PC-3 (cell line): ENCODE measurements around the gene ATG5. TPM values are rescaled to one million over a fixed set of nuclear protein-coding genes. Genes with fewer than 3 reads are reported as not detected.

Experiments
- ATAC-seq: fragments of 200-7000 bp; cut with Tn5 transposase; 2 replicates; pipeline ENCODE4 v1.9.1; 2020; ENCODE audit warnings: mild to moderate bottlenecking, moderate library complexity
- BruUV-seq: library from RNA; stranded (reverse); fragments of 400-500 nt; replicated peaks from 2 replicates; lab custom pipeline; 2021; lab: Mats Ljungman, UMichigan
- CTCF ChIA-PET: fragments of 300-600 bp; sonication (Branson Sonifier 250); formaldehyde crosslinking; loops from one replicate; lab custom pipeline; 2022; ENCODE audit warnings: antibody characterized with exemption; lab: Charles Lee
- POLR2A ChIA-PET: fragments of 300-600 bp; sonication (Branson Sonifier 250); formaldehyde crosslinking; loops from one replicate; lab custom pipeline; 2022; ENCODE audit warnings: antibody characterized with exemption; ENCODE audit not compliant: unreplicated experiment; lab: Charles Lee
- DNase-seq: peaks from one replicate; pipeline ENCODE4 v3.0.0-alpha.2; 2015
- H2AFZ ChIP-seq: fragments of 300-600 bp; sonication (generic); 2 replicates; pipeline ENCODE4 v1.6.0; 2016; ENCODE audit warnings: antibody characterized with exemption, low read length
- H3F3A ChIP-seq: fragments of 300-600 bp; sonication (generic); one replicate; pipeline ENCODE4 v1.6.0; 2017; ENCODE audit warnings: antibody characterized with exemption, low read length, control low read depth, mild to moderate bottlenecking; ENCODE audit not compliant: unreplicated experiment
- H3K27ac ChIP-seq: fragments of 300-600 bp; sonication (generic); 2 replicates; pipeline ENCODE4 v1.5.1; 2016; ENCODE audit warnings: mild to moderate bottlenecking, low read length
- H3K27me3 ChIP-seq: fragments of 300-600 bp; sonication (generic); 2 replicates; pipeline ENCODE4 v1.6.1; 2016; ENCODE audit warnings: low read length, mixed read lengths
- H3K36me3 ChIP-seq: fragments of 300-600 bp; sonication (generic); 2 replicates; pipeline ENCODE4 v1.6.1; 2016; ENCODE audit warnings: low read depth, mixed run types, low read length, mixed read lengths
- H3K4me1 ChIP-seq: fragments of 300-600 bp; sonication (generic); 2 replicates; pipeline ENCODE4 v1.5.1; 2016; ENCODE audit warnings: low read length; ENCODE audit not compliant: insufficient read depth
- H3K4me2 ChIP-seq: fragments of 300-600 bp; sonication (generic); 2 replicates; pipeline ENCODE4 v1.6.0; 2016; ENCODE audit warnings: low read length
- H3K4me3 ChIP-seq: fragments of 300-600 bp; sonication (generic); 2 replicates; pipeline ENCODE4 v1.5.1; 2016; ENCODE audit warnings: mild to moderate bottlenecking, low read length, mixed read lengths
- H3K79me2 ChIP-seq: fragments of 300-600 bp; sonication (generic); 2 replicates; pipeline ENCODE4 v1.6.1; 2017; ENCODE audit warnings: low read length, mixed read lengths
- H3K9ac ChIP-seq: fragments of 300-600 bp; sonication (generic); 2 replicates; pipeline ENCODE4 v1.6.0; 2016; ENCODE audit warnings: mild to moderate bottlenecking, low read length
- H3K9me2 ChIP-seq: fragments of 300-600 bp; sonication (generic); replicated peaks from 2 replicates; pipeline ENCODE4 v1.6.1; 2016; ENCODE audit warnings: mixed run types, low read length, mixed read lengths
- H3K9me3 ChIP-seq: fragments of 300-600 bp; sonication (generic); 2 replicates; pipeline ENCODE4 v1.6.1; 2016; ENCODE audit warnings: low read length, mixed read lengths
- H4K20me1 ChIP-seq: fragments of 300-600 bp; sonication (generic); 2 replicates; pipeline ENCODE4 v1.6.1; 2016; ENCODE audit warnings: low read length, mixed read lengths
- CTCF ChIP-seq: fragments of 300-600 bp; sonication (generic); conservative IDR thresholded peaks from 2 replicates; pipeline ENCODE4 v1.5.1; 2017; ENCODE audit warnings: antibody characterized with exemption, low read depth, mild to moderate bottlenecking, low read length
- EZH2 ChIP-seq: fragments of 300-600 bp; sonication (generic); IDR thresholded peaks from one replicate; pipeline ENCODE4 v1.6.1; 2017; ENCODE audit warnings: antibody characterized with exemption, mild to moderate bottlenecking, low read length; ENCODE audit not compliant: unreplicated experiment
- EZH2phosphoT487 ChIP-seq: fragments of 300-600 bp; sonication (generic); IDR thresholded peaks from 2 replicates; pipeline ENCODE4 v1.6.1; 2018; ENCODE audit warnings: mild to moderate bottlenecking, antibody characterized with exemption, low read length, borderline replicate concordance
- intact Hi-C: fragments of 100-400 bp; cut with micrococcal nuclease; formaldehyde crosslinking; loops from 2 replicates; pipeline ENCODE4 v1.9.0; 2023
- total RNA-seq: library from RNA; depleted of rRNA; stranded (reverse); fragments of >200 nt; gene quantifications from 2 replicates; pipeline ENCODE4 v1.2.3, GENCODE V29; 2014

The ATG5 gene
- total RNA-seq, 1 experiment from 2014 or later: 38.8 TPM

- no peak overlapping the region for H3K9ac ChIP-seq
- no peaks in the 10 kb centered on the region for H3K27me3 ChIP-seq
- ATAC-seq (no peak), DNase-seq (no peak)
- H4K20me1 ChIP-seq: no peaks in the 10 kb centered on the region
- no peaks in the 10 kb centered on the region for H3K9me3 ChIP-seq
- H2AFZ ChIP-seq: no peak overlapping the region
- H3K27ac ChIP-seq: no peak overlapping the region
- no TSS peak for BruUV-seq
- peaks cover 15% of the 10 kb centered on the region for H3K4me1 ChIP-seq
- CTCF ChIA-PET: no interaction called here
- H3K9me2 ChIP-seq: no peaks in the 10 kb centered on the region
- TF ChIP-seq EZH2phosphoT487: no peak
- no peak for TF ChIP-seq EZH2
- no peak for TF ChIP-seq CTCF
- H3F3A ChIP-seq: no peaks in the 10 kb centered on the region
- no peak overlapping the region for H3K4me3 ChIP-seq
- intact Hi-C loops: no loop called here
- POLR2A ChIA-PET: no interaction called here
- no peaks in the 10 kb centered on the region for H3K79me2 ChIP-seq
- no peaks in the 10 kb centered on the region for H3K36me3 ChIP-seq
- H3K4me2 ChIP-seq: no peak overlapping the region
Measured at GRCh38 chr6:106158816-106159215, 166.7 kb downstream of the ATG5 start.

- H3K9me2 ChIP-seq: no peaks in the 10 kb centered on the region
- POLR2A ChIA-PET: no interaction called here
- ATAC-seq (no peak), DNase-seq (no peak)
- TF ChIP-seq CTCF (no peak), EZH2phosphoT487 (no peak), EZH2 (no peak)
- no peaks in the 10 kb centered on the region for H4K20me1 ChIP-seq
- peaks cover 15% of the 10 kb centered on the region for H3K4me1 ChIP-seq
- H3K36me3 ChIP-seq: no peaks in the 10 kb centered on the region
- BruUV-seq: no TSS peak
- no peaks in the 10 kb centered on the region for H3K79me2 ChIP-seq
- H3K9me3 ChIP-seq: no peaks in the 10 kb centered on the region
- CTCF ChIA-PET: no interaction called here
- no peak overlapping the region for H3K4me2 ChIP-seq
- intact Hi-C loops: no loop called here
- no peak overlapping the region for H3K4me3 ChIP-seq
- no peak overlapping the region for H3K9ac ChIP-seq
- H3K27me3 ChIP-seq: no peaks in the 10 kb centered on the region
- no peak overlapping the region for H2AFZ ChIP-seq
- no peak overlapping the region for H3K27ac ChIP-seq
- H3F3A ChIP-seq: no peaks in the 10 kb centered on the region
Measured at GRCh38 chr6:106156863-106157262, 168.7 kb downstream of the ATG5 start.

- Histone ChIP-seq H3K36me3 (no peaks in the 10 kb centered on the region), H3K9me2 (no peaks in the 10 kb centered on the region), H3K27ac (no peak overlapping the region), H3F3A (no peaks in the 10 kb centered on the region), H2AFZ (no peak overlapping the region), H3K4me1 (peaks cover 15% of the 10 kb centered on the region), H3K27me3 (no peaks in the 10 kb centered on the region), H3K9me3 (no peaks in the 10 kb centered on the region), H3K4me3 (no peak overlapping the region), H3K4me2 (no peak overlapping the region), H3K79me2 (no peaks in the 10 kb centered on the region), H3K9ac (no peak overlapping the region), H4K20me1 (no peaks in the 10 kb centered on the region)
- intact Hi-C loops: no loop called here
- BruUV-seq: no TSS peak
- no peak for TF ChIP-seq EZH2
- TF ChIP-seq EZH2phosphoT487: no peak
- no peak for TF ChIP-seq CTCF
- ATAC-seq (no peak), DNase-seq (no peak)
- ChIA-PET CTCF (no interaction called here), POLR2A (no interaction called here)
Measured at GRCh38 chr6:106156413-106156812, 169.1 kb downstream of the ATG5 start.
